Fibroblast of lung (primary cell): Measurements from ENCODE around the gene PYGB. TPM values are rescaled to one million over a fixed set of nuclear protein-coding genes. Genes with fewer than 3 reads are reported as not detected.

ENCODE experiments used
- DNase-seq, 2 donors: peaks; one replicate each; pipeline versions ENCODE4 v3.0.0 to v3.0.0-alpha.2; 2010; ENCODE audit warnings: low read depth in 2 of 2
- H2AFZ ChIP-seq: 2 replicates; pipeline ENCODE4 v1.5.1; 2012; ENCODE audit warnings: low read length, control low read depth, inconsistent platforms
- H3K27ac ChIP-seq: 2 replicates; pipeline ENCODE4 v1.5.1; 2011; ENCODE audit warnings: low read length, control low read depth; ENCODE audit not compliant: insufficient read depth
- H3K27me3 ChIP-seq: 2 replicates; pipeline ENCODE4 v1.5.1; 2011; ENCODE audit warnings: mild to moderate bottlenecking, low read length; ENCODE audit not compliant: control insufficient read depth, insufficient read depth
- H3K36me3 ChIP-seq: 2 replicates; pipeline ENCODE4 v1.5.1; 2011; ENCODE audit warnings: low read length; ENCODE audit not compliant: control insufficient read depth, insufficient read depth
- H3K4me1 ChIP-seq: 2 replicates; pipeline ENCODE4 v1.5.1; 2011; ENCODE audit warnings: low read length; ENCODE audit not compliant: control insufficient read depth, insufficient read depth; ENCODE audit errors: extremely low read depth
- H3K4me2 ChIP-seq: 2 replicates; pipeline ENCODE4 v1.5.1; 2011; ENCODE audit warnings: low read length, control low read depth; ENCODE audit not compliant: insufficient read depth; ENCODE audit errors: extremely low read depth
- H3K4me3 ChIP-seq, 4 experiments: fragments of 200-600 bp in 1 of 4; sonication (generic) in 1 of 4; replicated peaks in 1 of 4; 2 replicates each; pipeline ENCODE4 v1.5.1; 2011 to 2016; ENCODE audit warnings: low read length in 4 of 4, low read depth in 3 of 4, mild to moderate bottlenecking in 3 of 4, control low read depth in 2 of 4, inconsistent platforms in 1 of 4, mixed read lengths in 1 of 4; ENCODE audit not compliant: insufficient read depth in 1 of 4; ENCODE audit errors: control extremely low read depth in 1 of 4
- H3K79me2 ChIP-seq: 2 replicates; pipeline ENCODE4 v1.5.1; 2012; ENCODE audit warnings: mild to moderate bottlenecking, low read length, inconsistent platforms; ENCODE audit not compliant: control insufficient read depth, insufficient read depth
- H3K9ac ChIP-seq: 2 replicates; pipeline ENCODE4 v1.5.1; 2011; ENCODE audit warnings: mild to moderate bottlenecking, low read length, control low read depth; ENCODE audit not compliant: insufficient read depth
- H3K9me3 ChIP-seq: 2 replicates; pipeline ENCODE4 v1.5.1; 2012; ENCODE audit warnings: low read depth, low read length; ENCODE audit not compliant: control insufficient read depth, insufficient read depth
- H4K20me1 ChIP-seq: 2 replicates; pipeline ENCODE4 v1.5.1; 2011; ENCODE audit warnings: low read length; ENCODE audit not compliant: control insufficient read depth, insufficient read depth; ENCODE audit errors: extremely low read depth
- CTCF ChIP-seq, 2 donors: IDR thresholded peaks in 1 of 2; conservative IDR thresholded peaks in 1 of 2; 1 replicate in 1 of 2; 2 replicates in 1 of 2; pipeline ENCODE4 v1.5.1; 2011 to 2012; ENCODE audit warnings: low read length in 2 of 2, control low read depth in 1 of 2, inconsistent platforms in 1 of 2, low read depth in 1 of 2, mild to moderate bottlenecking in 1 of 2
- EZH2 ChIP-seq: IDR thresholded peaks from 2 replicates; pipeline ENCODE4 v1.5.1; 2012; ENCODE audit warnings: low read length, control low read depth, mild to moderate bottlenecking; ENCODE audit errors: missing control alignments
- polyA plus RNA-seq, 2 donors: library from polyadenylated mRNA; depleted of rRNA in 1 of 2; stranded (reverse) in 1 of 2; unstranded in 1 of 2; fragments of >200 nt; gene quantifications; 2 replicates each; pipeline ENCODE4 v1.2.1, GENCODE V29; 2011 to 2012; ENCODE audit warnings: missing spikeins in 1 of 2
- total RNA-seq: library from RNA; depleted of rRNA; stranded (reverse); fragments of >200 nt; gene quantifications from 2 replicates; pipeline ENCODE4 v1.2.1, GENCODE V29; 2014

PYGB gene
- total and polyA plus RNA-seq, 2 donors (not counting 1 experiment from before 2014, with no cell fraction given) = 37.0 to 89.5 TPM

DNA sequence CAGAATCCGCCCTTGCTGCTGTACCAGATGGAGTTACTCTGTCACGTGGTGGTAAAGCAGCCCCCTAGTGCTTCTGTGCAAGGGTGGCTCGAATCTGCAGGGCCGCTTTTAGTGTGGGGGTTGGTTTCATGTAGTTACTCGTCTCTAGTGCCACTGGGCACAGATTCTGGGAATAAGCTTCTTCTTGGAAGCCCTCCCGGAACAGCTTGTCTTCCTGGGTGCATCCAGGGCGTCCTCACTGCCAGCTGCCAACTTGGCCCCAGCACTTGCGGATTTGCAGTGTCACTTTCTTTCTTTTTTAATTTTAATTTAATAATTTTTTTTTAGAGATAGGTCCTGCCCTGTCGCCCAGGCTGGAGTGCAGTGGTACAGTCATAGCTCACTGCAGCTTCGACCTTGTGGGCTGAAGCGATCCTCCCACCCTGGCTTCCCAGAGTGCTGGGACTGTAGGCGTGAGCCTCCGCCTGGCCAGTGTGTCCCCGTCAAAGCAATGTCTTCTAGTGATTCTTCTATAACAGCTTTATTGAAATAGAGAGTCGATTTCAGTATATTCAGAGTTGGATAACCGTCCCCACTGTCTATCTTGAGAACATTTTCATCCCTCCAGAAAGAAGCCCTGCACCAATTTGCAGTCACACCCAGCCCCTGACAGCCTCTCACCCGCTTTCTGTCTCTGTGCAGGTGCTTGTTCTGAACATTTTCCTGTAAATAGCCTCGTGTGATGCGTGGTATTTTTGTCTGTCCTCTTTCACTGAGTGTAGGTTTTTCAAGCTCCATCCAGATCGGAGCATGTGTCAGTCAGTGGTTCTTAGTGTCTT lies 25.9 kb downstream of the PYGB start:
- no peaks in the 10 kb centered on the region for H3K27me3 ChIP-seq
- H3K27ac ChIP-seq = no peak overlapping the region
- no peaks in the 10 kb centered on the region for H3K9me3 ChIP-seq
- H3K9ac ChIP-seq = no peak overlapping the region
- DNase-seq = no peak
- TF ChIP-seq CTCF (conservative IDR thresholded peaks at IDR 0.05 in 1 of 2, IDR thresholded peaks at IDR 0.05 in 1 of 2; ENCODE audit: low read depth in 1 of 2, low read length in 2 of 2) (no peak), EZH2 (no peak)
- no peak overlapping the region for H3K4me2 ChIP-seq
- peaks cover 24% of the 10 kb centered on the region for H3K36me3 ChIP-seq
- no peaks in the 10 kb centered on the region for H3K79me2 ChIP-seq
- no peaks in the 10 kb centered on the region for H4K20me1 ChIP-seq
- H3K4me3 ChIP-seq = no peak overlapping the region
- no peaks in the 10 kb centered on the region for H3K4me1 ChIP-seq
- no peak overlapping the region for H2AFZ ChIP-seq

GRCh38 chr20:25274481-25274880 lies 26.6 kb downstream of the PYGB start:
- Histone ChIP-seq H4K20me1 (no peaks in the 10 kb centered on the region), H3K4me2 (no peak overlapping the region), H3K27me3 (no peaks in the 10 kb centered on the region), H3K27ac (no peak overlapping the region), H3K36me3 (peaks cover 24% of the 10 kb centered on the region), H3K4me3 (no peak overlapping the region), H3K4me1 (no peaks in the 10 kb centered on the region), H3K9ac (no peak overlapping the region), H2AFZ (no peak overlapping the region), H3K9me3 (no peaks in the 10 kb centered on the region), H3K79me2 (no peaks in the 10 kb centered on the region)
- DNase-seq = no peak
- no peak for TF ChIP-seq CTCF (conservative IDR thresholded peaks at IDR 0.05 in 1 of 2, IDR thresholded peaks at IDR 0.05 in 1 of 2; ENCODE audit: low read depth in 1 of 2, low read length in 2 of 2)
- TF ChIP-seq EZH2 = no peak

GRCh38 chr20:25274891-25275812 lies 27.3 kb downstream of the PYGB start:
- H3K36me3 ChIP-seq = peaks cover 29% of the 10 kb centered on the region
- no peak for TF ChIP-seq EZH2
- TF ChIP-seq CTCF (conservative IDR thresholded peaks at IDR 0.05 in 1 of 2, IDR thresholded peaks at IDR 0.05 in 1 of 2; ENCODE audit: low read depth in 1 of 2, low read length in 2 of 2) = no peak
- no peak overlapping the region for H3K27ac ChIP-seq
- no peaks in the 10 kb centered on the region for H4K20me1 ChIP-seq
- H3K9me3 ChIP-seq = no peaks in the 10 kb centered on the region
- DNase-seq = no peak
- no peak overlapping the region for H3K4me2 ChIP-seq
- no peaks in the 10 kb centered on the region for H3K79me2 ChIP-seq
- no peak overlapping the region for H2AFZ ChIP-seq
- no peak overlapping the region for H3K9ac ChIP-seq
- H3K4me3 ChIP-seq = no peak overlapping the region
- no peaks in the 10 kb centered on the region for H3K4me1 ChIP-seq
- no peaks in the 10 kb centered on the region for H3K27me3 ChIP-seq
